Sciatic nerve (tissue), 2 donors: ENCODE results near the gene ELL. TPM values are rescaled to one million over a fixed set of nuclear protein-coding genes. Genes with fewer than 3 reads are reported as not detected.

Experiments used
- ATAC-seq: fragments of 200-7000 bp; cut with Tn5 transposase; one replicate; pipeline ENCODE4 v1.9.1; 2020; ENCODE audit warnings: mild to moderate bottlenecking, moderate library complexity
- DNase-seq: peaks from one replicate; pipeline ENCODE4 v3.0.0-alpha.2; 2020; ENCODE audit warnings: low spot score
- intact Hi-C: fragments of 100-400 bp; cut with DNase I; formaldehyde crosslinking; loops from one replicate; pipeline ENCODE4 v1.14.2; 2022
- total RNA-seq: library from RNA; stranded (reverse); fragmentation: NEBNext Ultra II Directional; extraction: Animal tissue kit (Norgen Biotek cat#: 25700); gene quantifications from one replicate; pipeline ENCODE4 v1.2.1, GENCODE V29; 2021
- donor health status: DM: no; HTN: no; CAD: no.
- donor health status: DM: no; HTN: no; CAD: no.

ELL gene
- total RNA-seq, 1 donor from 2014 or later: 28.9 TPM

DNA sequence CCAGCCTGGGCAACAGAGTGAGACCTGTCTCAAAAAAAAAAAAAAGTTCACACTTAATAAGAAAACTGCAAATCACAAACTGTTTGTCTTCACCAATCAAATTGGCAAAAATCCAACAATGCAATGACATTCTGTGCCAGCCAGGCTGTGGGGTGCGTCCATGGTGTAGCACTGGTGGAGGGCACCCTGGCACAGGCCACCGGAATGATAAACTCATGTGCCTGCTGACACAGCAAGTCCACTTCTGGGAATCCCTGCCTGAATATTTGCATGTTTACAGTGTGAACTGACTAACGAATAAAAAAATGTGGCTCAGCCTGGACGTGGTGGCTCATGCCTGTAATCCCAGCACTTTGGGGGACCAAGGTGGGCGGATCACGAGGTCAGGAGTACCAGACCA, 122.9 kb downstream of the ELL start:
- DNase-seq (no peak), ATAC-seq (no peak)
- intact Hi-C loops: no loop called here

DNA sequence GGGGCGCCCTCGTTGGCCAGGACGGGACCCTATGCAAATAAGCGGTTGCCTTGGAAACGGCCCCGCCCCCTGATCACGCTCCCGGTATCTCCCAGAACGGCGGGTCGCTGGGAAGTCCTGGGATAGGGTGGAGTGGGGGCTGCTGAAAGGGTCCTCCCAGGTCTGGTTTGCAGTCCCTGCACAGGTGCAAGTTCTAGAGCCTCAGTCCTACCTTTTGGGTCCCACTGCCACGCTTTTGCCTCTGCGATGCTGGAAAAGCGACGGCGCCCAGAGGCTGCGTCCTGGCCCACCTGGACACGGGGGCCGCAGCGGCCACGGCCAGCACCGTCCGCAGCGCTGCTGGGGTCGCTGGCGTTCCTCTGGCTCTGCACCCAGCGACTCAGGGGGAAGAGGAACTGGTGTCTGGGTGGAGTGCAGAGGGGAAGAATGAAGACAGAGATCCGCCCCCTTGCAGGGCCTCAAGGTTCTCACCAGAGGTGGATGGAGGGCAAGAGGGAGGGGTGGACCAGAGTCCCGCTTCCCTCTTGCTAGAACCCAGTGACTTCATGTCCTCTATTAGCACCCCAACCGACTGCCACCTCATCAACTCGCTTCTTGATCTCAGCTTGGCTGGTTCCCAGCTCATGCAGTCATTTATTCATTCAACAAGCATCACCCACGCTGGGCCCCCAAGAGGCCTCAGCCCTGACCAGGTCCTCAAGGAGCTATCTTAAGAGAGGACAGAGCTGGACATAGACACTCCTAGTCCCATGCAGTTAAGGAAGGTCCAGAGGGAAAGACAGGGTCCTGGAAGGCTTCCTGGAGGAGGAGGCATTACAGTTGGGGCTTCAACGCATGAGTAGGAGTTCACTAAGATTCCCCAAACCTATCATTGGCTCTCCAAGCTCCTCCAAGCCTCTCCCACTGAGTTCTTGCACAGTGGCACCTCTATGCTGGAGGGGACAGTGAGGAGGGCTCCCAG, 124.3 kb downstream of the ELL start, which contains the start of gene LRRC25:
LRRC25 (minus strand) TSS at position 381 of the 961 bp plus-strand sequence. CDS start 659 bp downstream, outside the sequence.
- intact Hi-C loops: no loop called here
- ATAC-seq: peak; percentile 64
- peak; percentile 70 for DNase-seq

DNA sequence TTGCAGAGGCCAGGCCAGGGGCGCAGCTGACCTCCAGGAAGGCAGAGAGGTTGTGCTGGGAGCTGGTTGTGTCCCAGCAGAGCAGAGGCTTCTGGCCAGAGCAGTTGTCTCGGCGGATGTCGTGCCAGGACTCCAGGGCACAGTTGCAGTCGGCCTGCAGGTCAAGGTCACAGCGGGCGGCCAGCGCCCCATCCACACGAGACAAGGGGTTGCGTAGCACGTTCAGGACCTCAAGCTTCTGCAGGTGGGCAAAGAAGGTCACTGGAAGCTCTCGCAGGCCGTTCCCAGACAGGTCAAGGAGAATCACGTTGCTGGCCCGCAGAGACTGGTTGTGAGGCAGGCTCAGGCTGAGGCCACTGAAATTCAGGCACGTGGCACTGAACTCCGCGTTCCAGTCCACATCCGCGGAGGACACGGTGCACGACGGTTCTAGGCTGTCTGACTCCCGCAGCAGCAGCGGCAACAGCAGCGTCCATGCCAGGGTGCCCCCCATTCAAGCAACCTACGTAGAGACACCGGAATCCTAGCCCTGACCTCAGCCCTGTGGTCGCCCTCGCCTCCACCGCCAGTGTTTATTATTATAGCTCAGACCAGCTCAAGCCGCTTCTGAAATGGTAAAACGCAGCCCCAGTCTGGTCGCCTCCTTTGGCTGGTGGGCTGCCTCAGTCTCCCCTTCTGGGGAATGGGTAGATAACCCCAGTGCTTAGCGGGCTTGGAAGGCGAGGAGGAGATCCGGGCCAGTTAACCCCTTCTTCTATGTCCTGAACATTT, 125.2 kb downstream of the ELL start:
- no peak for ATAC-seq
- no peak for DNase-seq
- intact Hi-C loops: no loop called here

DNA sequence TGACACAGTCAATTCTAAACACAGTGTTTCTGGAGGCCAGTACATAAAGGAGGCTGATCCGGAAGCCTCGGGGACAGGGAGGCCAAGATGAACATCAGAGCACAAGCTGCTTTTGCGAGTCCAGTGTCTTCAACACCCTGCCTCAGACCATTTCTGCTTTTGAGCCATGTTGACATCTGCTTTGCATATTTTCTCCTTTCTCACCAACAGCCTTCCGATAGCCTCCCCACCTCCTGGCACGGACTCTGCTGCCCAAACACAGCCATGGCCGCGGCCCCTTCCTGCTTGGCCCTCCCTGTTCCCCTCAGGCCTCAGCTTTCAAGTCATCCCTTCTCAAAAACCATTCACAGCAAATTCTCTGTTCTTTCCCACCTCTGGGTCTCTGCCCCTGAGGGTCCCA, 128.0 kb downstream of the ELL start:
- DNase-seq (no peak), ATAC-seq (peak; percentile 5)
- intact Hi-C loops: no loop called here

DNA sequence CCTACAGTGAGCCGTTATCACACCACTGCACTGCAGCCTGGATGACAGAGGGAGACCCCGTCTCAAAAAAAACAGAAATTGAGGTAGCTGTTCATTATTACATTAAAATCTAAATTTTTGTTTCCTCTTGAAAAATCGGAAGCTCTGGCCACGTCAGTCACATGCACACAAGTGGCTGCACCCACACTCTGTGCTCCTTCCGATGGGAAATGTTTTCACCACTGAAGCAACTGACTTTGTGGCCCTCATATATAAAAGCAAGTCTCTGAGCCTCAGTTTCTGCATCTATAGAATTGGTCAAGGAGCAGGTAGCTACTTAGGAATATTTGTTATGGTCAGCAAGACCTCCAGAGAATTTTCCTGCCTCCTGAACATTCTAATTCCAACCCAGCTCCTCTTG, 128.9 kb downstream of the ELL start:
- DNase-seq: no peak
- no peak for ATAC-seq
- intact Hi-C loops: no loop called here

Other genes with a start within 250 kb of the ELL start
- gene IQCN, start 247.6 kb downstream of the ELL start, total RNA-seq: 12.7 TPM
- 298 TPM for gene JUND, start 240.4 kb downstream of the ELL start, total RNA-seq
- 45.7 TPM for gene LSM4, start 199.0 kb downstream of the ELL start, total RNA-seq
- 49.6 TPM for gene PGPEP1, start 181.5 kb downstream of the ELL start, total RNA-seq
- gene GDF15, start 135.9 kb downstream of the ELL start, total RNA-seq: 8.3 TPM
- gene LRRC25, start 124.4 kb downstream of the ELL start, total RNA-seq: 8.2 TPM
- gene SSBP4, start 102.7 kb downstream of the ELL start, total RNA-seq: 82.5 TPM
- gene ISYNA1, start 83.9 kb downstream of the ELL start, total RNA-seq: 112 TPM
- gene FKBP8, start 21.5 kb upstream of the ELL start, total RNA-seq: 296 TPM
- 97.2 TPM for gene KXD1, start 35.8 kb upstream of the ELL start, total RNA-seq
- gene UBA52, start 49.8 kb upstream of the ELL start, total RNA-seq: 779 TPM
- 58.1 TPM for gene REX1BD, start 66.7 kb upstream of the ELL start, total RNA-seq
- gene CRLF1, start 84.7 kb upstream of the ELL start, total RNA-seq: 4.5 TPM
- gene TMEM59L, start 90.8 kb upstream of the ELL start, total RNA-seq: 1.2 TPM
- 26.1 TPM for gene KLHL26, start 115.0 kb upstream of the ELL start, total RNA-seq
- gene CRTC1, start 161.6 kb upstream of the ELL start, total RNA-seq: 17.5 TPM